Measurements from ENCODE around the gene PLEKHN1.

The PLEKHN1 gene, protein sequence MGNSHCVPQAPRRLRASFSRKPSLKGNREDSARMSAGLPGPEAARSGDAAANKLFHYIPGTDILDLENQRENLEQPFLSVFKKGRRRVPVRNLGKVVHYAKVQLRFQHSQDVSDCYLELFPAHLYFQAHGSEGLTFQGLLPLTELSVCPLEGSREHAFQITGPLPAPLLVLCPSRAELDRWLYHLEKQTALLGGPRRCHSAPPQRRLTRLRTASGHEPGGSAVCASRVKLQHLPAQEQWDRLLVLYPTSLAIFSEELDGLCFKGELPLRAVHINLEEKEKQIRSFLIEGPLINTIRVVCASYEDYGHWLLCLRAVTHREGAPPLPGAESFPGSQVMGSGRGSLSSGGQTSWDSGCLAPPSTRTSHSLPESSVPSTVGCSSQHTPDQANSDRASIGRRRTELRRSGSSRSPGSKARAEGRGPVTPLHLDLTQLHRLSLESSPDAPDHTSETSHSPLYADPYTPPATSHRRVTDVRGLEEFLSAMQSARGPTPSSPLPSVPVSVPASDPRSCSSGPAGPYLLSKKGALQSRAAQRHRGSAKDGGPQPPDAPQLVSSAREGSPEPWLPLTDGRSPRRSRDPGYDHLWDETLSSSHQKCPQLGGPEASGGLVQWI

DNA sequence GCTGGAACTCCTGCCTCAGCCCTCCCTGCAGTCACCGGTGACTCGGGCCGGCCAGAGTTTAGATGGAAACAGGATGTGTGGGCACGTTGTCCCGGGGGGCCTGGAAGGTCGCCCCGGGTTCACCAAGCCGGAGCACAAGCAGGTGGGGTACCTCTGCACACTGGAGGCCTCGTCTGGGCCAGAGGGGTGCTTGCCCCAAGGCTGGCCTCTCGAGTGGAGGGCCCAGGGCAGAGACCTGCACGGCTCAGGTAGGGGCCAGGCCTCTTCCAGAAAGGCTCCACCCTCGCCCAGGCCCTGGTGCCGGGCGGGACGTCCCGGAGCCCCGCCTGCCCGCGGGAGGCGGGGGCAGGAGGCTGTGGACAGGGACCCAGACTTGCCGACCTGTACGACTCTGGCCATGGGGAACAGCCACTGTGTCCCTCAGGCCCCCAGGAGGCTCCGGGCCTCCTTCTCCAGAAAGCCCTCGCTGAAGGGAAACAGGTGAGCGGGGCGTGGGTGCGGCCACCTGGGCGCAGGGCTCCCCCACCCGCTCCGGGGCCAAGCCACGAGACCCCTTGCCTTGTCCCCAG, at the start of gene PLEKHN1:
TSS of gene PLEKHN1 (plus strand) at position 348 of the 569 bp plus-strand sequence. CDS start at position 398, 50 bp downstream.
- DNase-seq (ENCODE audit: low read depth in 3 of 3) = no peak

DNA sequence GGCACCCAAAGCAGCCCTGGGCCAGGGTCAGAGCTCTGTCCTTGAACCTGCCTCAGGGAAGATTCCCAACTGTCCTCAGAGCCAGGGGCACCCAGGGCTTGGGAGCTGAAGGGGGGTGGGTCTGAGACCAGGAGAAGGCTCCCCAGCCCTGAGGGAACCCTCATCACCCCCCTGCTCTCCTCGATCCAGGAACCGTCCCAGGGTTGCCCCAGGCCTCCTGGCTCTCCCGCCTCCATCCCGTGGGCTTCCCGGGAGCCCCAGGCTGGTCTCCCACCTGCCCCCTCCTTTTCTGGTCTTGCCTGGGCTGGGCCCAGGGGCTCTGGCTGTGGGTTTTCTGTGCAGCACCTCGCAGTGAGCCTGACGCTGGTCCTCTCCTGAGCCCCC, 49.2 kb upstream of the PLEKHN1 start:
- DNase-seq (ENCODE audit: low read depth in 3 of 3) = no peak

DNA sequence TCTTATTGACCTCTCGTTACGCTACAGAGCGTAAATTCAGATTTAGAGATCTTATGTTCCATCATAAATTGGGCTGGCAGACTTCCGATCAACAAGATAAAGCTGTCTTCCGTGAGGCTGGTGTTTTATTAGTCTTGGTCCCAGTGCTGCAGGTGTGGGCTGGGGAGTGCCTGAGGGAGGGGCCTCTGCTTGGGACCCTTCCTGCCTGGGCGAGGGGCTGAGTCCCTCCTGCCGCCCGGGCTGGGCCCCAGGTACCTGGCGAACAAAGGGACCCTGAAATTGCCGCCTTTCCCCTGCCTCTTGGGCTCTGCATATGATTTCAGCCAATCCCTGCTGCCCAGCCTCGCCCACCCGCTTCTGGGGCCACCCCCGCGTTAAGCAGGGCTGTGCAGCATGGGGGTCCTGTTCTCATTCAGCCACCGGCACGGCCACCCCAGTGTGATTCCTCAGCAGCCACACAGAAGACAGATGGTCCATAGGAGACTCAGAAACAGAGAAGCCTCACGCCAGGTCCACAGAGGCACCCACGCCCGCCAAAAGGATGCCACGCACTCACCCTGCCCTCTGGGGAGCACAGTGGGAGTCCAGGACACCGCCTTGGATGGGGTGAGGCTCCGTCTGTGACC, 48.7 kb upstream of the PLEKHN1 start:
- DNase-seq (ENCODE audit: low read depth in 3 of 3) = no peak

DNA sequence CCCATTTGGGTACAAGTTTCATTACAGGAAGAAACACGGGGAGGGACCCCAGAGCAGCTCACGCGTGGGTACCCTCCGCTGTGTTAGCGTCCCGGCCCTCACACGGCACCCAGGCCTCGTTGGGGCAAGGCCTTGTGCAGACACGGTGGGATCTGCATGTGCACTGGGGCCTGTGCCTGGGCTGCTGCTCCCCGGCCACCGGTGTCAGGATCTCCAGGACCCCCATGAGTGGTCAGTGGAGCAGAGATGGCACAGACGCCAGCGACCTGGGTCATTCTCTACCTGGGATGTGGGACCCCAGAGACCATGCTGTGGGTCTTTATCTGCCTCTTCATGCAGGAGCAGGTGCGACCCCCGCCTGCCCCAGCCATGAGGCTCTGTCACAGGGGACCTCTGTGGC, 47.9 kb upstream of the PLEKHN1 start:
- DNase-seq (ENCODE audit: low read depth in 3 of 3) = no peak

DNA sequence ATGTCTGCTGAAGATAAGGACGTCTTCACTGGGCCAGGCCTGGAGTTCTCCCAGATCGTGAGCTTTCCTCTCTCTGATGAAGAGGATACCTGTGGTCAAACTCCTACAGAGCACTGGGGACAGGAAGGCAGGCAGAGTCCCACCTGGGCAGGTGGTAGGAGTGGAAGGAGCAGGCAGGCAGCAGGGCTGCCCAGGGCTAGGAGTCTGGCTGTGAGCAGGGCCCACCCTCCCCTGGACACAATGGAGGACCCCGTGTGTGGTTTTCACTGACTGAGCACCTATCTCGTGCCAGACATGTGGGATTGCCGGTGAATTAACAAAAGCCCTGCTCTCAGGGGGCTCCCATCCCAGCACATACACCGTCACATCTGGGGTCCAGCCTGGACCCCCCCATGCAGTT, 47.4 kb upstream of the PLEKHN1 start:
- DNase-seq (ENCODE audit: low read depth in 3 of 3) = no peak

DNA sequence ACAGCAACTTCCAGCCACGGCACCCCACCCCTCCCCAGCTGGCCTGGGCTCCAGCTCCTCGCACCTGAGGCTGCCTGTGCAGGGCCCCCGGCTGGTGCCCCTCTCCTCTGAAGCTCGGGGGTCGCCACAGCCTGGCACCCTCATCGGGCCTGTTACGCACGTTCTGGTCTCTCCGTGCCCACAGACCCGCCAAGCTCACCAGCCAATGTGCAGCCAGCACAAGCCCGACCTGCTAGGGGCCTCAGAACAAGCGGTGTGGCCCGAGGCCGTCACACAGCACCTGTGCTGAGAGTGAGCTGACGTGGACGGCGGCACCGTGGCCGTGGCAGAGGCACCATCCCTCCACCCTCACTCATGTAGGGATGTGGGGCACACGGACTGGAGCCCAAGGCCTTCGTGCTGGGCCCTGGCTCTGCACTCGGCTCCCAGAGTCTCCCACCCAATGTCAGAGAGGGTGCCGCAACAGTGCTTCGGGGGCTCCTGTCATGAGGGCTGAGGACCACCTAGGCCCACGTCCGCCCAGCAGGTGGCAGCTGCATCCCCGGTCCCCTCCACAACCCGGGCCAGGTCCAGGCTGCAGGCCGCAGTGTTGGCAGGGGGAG, 46.9 kb upstream of the PLEKHN1 start:
- DNase-seq (ENCODE audit: low read depth in 3 of 3) = no peak

DNA sequence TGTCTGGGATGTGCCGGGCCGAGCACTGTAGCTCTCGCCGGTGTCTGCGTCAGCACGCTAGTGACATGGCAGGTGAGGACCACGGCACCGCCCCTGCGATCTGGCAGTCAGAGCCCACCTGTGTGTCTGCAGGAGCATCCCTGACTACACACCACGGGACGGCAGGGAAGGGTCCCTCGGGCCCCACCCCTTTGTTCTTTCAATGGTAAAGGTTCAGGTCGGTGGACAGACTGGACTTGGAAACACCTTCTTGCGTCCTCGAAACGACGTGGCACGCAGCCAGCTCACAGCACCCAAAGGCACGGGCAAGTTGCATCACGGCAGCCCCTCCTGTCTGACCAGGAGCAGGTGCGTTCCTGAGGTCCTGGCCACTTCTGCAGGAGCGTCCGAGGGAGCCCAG, 46.3 kb upstream of the PLEKHN1 start:
- no peak for DNase-seq (ENCODE audit: low read depth in 3 of 3)

DNA sequence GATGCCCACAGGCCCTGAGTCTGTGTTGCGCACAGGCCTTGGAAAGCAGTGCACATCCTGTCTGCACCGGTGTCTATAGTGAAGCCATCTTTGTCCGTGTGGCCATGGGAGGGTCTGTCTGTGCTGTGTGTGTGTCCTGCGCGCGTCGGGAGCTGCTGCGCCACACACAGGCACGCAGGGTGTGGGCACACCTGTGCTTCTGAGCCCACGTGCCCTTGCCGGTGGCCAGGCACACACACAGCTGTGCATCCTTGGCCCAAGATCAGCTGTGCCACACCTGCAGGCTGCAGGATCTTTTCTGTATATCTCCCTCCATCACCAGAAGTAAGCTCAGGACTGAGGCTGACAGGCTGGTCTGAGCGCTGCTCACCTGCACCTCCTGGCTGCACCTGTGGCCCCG, 45.8 kb upstream of the PLEKHN1 start:
- DNase-seq (ENCODE audit: low read depth in 3 of 3) = no peak

DNA sequence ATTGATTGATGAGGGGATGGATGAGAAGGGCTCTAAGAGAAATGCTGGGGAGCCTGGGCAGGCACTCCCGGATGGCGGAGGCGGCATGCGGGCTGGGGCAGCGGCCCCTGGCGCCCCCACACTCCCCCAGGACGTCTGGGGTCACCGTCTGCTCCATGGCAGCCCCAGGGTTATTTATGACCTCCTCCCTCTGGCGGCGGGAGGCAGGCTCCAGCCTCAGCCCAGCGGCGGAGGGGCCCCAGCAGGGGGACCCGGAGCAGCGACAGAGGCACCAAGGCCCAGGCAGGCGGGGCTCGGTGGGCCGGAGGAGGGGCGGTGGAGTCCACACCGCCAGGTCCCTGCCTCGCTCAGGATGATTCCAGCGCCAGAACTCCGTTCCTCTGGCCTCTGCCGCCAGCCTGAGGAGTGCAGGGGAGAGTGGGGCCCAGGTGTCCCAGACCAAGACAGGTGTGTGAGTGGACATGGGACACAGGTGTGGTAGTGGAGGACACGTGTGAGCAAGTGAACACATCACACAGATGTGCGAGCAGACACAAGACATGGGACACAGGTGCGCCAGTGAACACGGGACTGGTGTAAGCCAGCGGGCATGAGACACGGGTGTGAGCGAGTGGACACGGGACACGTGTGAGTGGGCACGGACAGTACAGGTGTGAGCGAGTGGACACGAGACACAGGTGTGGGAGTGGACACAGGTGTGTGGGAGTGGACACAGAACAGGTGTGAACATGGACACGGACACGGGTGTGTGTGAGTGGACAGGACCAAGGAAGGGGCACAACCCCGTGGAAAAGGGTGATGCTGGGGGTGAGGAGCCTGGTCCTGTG, 45.1 kb upstream of the PLEKHN1 start:
- DNase-seq (ENCODE audit: low read depth in 3 of 3) = no peak

DNA sequence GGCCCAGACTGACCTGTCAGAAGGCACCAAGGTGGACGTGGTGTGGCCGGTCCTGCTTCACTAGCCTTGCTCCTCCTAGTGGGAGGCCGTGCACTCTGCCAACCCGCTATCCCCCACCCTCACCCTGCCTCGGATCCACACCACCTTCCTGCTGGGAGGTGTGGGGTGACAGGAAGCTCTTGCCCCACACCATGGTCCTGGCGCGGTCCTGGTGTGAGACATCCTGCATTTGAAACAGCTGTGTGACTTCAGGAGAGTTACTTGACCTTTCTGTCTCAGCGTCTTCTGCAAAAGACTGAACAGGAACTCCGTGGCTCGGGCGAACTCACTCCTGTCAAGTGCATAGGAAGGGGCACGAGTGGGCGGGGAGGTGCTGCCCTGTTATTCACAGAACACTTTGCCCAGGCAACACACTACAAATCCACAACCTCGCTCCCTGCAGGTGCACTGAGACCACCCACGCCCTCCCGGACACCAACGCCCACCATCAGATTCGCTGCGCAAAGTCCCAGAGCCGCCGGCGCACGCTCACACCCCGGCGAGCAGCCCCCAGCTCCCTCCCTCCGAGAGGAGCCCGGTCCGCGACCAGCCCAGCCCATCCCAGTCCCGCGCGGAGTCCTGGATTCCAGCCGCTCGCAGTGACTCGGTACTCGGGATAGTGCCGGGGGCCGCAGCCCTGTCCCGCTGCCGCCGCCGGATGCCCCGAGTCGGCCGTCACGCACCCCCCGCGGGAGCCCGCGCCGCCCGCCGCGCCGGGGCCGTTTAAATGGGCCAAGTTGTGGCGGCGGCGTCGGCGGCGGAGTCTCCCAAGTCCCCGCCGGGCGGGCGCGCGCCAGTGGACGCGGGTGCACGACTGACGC, 42.9 kb upstream of the PLEKHN1 start, which contains the start of gene SAMD11:
TSS of gene SAMD11 (plus strand) at position 793 of the 860 bp plus-strand sequence. CDS start 509 bp downstream, outside the sequence.
- DNase-seq (ENCODE audit: low read depth in 3 of 3) = peak in 2 of 3 donors; percentile 28 to 44

DNA sequence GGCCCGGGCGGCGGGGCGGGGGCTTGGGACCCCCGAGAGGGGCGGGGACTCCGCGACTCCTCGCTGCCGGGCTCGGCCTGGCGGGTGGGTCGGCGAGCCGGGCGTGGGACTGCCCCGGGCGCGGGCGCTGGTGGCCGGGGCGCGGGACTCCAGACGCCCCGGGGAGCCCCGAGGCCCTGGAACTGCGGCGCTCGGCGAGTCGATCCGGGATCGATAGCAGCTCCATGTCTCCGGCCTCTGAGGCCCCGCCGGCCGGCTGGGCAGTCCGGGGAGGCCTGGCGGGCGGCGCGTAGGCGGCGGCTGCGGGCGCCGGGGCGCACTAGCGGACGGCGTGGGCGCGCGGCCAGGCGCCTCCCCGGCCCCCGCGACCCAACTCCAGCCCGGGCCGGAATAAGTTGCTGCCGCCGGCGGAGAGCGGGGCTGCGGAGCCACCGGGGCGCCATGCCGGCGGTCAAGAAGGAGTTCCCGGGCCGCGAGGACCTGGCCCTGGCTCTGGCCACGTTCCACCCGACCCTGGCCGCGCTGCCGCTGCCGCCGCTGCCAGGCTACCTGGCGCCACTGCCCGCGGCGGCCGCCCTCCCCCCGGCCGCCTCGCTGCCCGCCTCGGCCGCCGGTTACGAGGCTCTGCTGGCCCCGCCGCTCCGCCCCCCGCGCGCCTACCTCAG, 42.2 kb upstream of the PLEKHN1 start:
- no peak for DNase-seq (ENCODE audit: low read depth in 3 of 3)

DNA sequence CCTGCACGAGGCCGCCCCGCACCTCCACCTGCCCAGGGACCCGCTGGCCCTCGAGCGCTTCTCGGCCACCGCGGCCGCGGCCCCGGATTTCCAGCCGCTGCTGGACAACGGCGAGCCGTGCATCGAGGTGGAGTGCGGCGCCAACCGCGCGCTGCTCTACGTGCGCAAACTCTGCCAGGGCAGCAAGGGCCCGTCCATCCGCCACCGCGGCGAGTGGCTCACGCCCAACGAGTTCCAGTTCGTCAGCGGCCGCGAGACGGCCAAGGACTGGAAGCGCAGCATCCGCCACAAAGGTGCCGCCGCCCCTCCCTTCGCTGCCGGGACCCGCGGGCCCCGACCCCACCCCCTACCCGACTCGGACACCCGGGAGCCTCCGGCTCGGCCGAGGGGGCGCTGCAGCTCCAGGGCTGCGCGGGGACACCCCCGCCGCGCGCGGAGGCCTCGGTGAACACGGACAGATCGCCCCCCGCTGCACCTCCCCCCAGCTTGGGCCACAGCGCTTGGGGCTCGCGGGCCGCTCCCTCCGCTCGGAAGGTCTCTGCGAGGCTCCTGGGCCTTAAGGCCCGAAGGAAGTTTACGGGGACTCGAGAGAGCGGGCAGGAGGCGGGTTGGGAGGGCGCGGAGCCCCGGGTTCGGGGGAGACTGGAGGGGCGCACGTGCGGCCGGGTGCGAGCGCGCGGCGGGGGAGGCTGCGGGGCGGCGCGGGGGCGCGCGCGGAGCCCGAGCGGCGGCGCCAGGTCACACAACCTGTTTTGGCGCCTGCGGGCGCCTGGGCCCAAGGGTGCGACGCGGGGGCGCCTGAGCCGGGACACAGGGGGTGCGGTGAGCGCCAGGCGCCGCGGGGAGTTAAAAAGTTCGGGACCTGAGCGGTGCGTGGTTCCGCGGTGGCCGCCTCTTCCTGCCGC, 41.4 kb upstream of the PLEKHN1 start:
- no peak for DNase-seq (ENCODE audit: low read depth in 3 of 3)

DNA sequence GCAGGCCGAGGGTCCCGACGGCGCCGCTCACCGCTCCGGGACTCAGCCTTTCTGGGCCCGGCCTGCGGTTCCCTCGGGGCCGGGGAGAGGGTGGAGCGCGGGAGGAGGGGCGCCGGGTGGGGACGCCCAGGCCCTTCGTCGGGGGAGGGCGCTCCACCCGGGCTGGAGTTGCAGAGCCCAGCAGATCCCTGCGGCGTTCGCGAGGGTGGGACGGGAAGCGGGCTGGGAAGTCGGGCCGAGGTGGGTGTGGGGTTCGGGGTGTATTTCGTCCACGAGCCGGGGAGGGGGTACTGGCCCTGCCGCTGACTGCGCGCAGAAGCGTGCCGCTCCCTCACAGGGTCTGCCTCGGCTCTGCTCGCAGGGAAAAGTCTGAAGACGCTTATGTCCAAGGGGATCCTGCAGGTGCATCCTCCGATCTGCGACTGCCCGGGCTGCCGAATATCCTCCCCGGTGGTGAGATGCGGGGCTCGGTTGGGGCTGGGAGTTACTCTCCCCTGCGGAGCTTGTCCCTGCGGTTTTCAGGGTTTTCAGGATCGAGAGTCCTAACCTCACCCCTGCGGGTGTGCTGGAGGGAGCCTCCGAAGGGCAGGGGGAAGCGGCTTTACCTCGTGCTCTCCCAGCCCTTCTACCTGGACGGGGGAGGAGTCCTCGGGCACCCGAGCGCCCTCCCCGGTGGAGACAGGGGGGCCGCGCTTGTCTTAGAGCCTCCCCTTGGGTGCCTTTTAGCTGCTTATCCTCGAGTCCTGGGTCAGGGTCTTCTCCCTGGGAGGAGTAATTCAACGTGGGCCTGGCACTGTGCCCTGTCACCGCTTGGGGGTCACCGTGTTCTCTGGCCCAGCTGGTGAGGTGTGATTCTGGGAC, 40.5 kb upstream of the PLEKHN1 start:
- no peak for DNase-seq (ENCODE audit: low read depth in 3 of 3)

DNA sequence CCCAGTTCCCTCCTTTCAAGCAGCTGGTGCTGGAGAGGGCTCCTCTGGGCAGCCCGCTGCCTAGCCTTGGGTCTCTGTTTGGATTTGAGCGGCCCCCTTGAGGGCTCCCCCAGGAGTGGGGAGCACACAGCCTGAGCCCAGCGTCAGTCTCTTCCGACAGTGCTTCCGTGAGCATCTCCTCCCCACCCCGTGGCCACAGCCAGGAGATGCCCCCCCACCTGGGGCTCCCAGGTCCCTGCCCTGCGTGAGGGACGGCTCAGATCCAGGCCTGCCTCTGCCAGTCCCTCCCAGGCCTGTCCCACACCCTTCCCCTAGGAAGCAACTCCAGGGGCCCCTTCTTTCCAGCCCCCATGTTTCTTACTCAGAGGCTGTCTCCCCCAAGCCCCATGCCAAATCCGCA, 39.0 kb upstream of the PLEKHN1 start:
- DNase-seq (ENCODE audit: low read depth in 3 of 3) = no peak

DNA sequence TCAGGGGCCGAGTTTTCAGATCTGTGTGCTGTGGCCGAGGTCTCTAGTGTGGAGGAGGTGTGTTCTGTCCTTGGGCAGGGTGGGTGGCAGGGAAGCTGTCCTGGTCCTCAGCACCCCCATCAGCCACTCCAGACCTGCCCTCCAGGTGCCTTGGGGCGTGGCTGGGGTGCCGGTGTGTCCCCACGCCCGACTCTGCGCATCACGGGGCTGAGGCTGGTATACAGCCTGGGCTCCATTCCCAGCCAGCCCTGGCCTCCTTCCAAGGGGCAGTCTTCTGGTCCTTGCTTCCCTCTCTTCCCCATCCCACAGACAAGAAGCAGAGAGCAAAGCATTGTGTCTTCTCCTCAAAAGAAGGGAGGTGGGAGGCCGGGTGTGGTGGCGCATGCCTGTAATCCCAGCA, 38.5 kb upstream of the PLEKHN1 start:
- no peak for DNase-seq (ENCODE audit: low read depth in 3 of 3)

DNA sequence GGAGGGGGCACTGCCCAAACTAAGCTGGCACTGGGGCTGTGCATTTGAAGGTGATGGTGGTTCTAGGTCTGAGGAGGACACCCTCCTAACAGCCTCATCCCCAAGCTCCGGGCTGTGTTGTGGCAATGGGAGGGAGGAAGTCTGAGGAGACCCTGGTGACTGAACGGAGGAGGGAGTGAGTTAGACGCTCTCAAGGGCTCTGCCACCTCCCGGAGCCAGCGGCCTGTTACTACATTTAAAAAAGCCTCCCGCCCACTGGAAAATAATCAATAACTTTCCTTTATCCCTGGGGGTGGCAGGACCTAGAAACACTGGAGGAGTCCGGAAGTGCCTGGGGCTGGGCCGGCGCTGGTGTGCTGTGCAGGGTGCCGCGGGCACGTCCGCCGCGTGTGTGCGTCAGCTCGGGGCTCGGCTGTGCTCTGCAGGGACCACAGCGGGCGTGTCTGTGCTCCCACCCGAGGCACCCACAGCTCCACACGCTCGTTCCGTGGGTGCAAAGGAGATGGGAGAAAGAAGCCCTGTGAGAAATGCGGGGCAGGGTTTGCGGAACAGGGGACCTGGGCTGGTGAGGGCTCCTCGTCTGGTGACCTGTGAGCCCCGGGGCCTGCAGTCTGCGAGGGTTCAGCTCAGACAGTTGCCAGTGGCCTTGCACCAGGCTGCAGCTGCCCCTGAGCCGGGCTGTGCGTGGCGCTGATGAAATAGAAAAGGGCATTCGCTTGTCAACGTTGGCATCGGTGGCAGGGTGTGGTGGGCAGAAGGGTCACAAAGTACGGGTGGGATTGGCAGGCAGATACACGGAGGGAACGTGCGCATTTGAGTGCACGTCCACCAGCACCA, 37.2 kb upstream of the PLEKHN1 start:
- DNase-seq (ENCODE audit: low read depth in 3 of 3) = no peak

All from stimulated activated CD4-positive, alpha-beta T cell treated with anti-CD3 and anti-CD28 coated beads, TNF-alpha, amount 100 ng/mL, for 48 hours (primary cell).